Measurements from ENCODE around the gene GNAL.

The GNAL gene

GRCh38 chr18:11729556-11729955, 40.5 kb downstream of the GNAL start:
- no peak for DNase-seq

GRCh38 chr18:11733031-11733430, 44.0 kb downstream of the GNAL start:
- peak; percentile 84 for DNase-seq

GRCh38 chr18:11736656-11737055, 47.6 kb downstream of the GNAL start:
- DNase-seq = no peak

- no peak for DNase-seq
Measured at GRCh38 chr18:11739893-11740292, 50.8 kb downstream of the GNAL start.

- no peak for DNase-seq
Measured at GRCh38 chr18:11740461-11740860, 51.4 kb downstream of the GNAL start.

- DNase-seq = no peak
Measured at GRCh38 chr18:11741505-11742145, 52.6 kb downstream of the GNAL start.

GRCh38 chr18:11745521-11745920, 56.5 kb downstream of the GNAL start:
- no peak for DNase-seq

- DNase-seq = no peak
Measured at GRCh38 chr18:11747286-11747685, 58.2 kb downstream of the GNAL start.

GRCh38 chr18:11747731-11748130, 58.7 kb downstream of the GNAL start:
- DNase-seq = no peak

GRCh38 chr18:11749305-11749704, 60.2 kb downstream of the GNAL start:
- no peak for DNase-seq

- DNase-seq = no peak
Measured at GRCh38 chr18:11750171-11750570, 61.1 kb downstream of the GNAL start.

GRCh38 chr18:11750581-11751310, 61.7 kb downstream of the GNAL start:
- no peak for DNase-seq

GRCh38 chr18:11751341-11752115, 62.5 kb downstream of the GNAL start:
- no peak for DNase-seq

- DNase-seq = peak; percentile 26
Measured at GRCh38 chr18:11752116-11752911, 63.2 kb downstream of the GNAL start.

GRCh38 chr18:11754979-11755378, 65.9 kb downstream of the GNAL start:
- DNase-seq = no peak

- DNase-seq = no peak
Measured at GRCh38 chr18:11757084-11757590, 68.1 kb downstream of the GNAL start.

GRCh38 chr18:11759456-11759855, 70.4 kb downstream of the GNAL start:
- no peak for DNase-seq

GRCh38 chr18:11760498-11761167, 71.6 kb downstream of the GNAL start:
- DNase-seq = no peak

GRCh38 chr18:11761553-11761952, 72.5 kb downstream of the GNAL start:
- no peak for DNase-seq

GRCh38 chr18:11762429-11762828, 73.4 kb downstream of the GNAL start:
- no peak for DNase-seq

- no peak for DNase-seq
Measured at GRCh38 chr18:11767329-11767728, 78.3 kb downstream of the GNAL start.

GRCh38 chr18:11767935-11768334, 78.9 kb downstream of the GNAL start:
- DNase-seq = no peak

Measured in activated CD4-positive, alpha-beta T cell treated with anti-CD3 and anti-CD28 coated beads for 48 hours (primary cell).